Activated B cell treated with CpG ODN at 0.5 μM for 24 hours (primary cell): ENCODE results near the gene DHRS11. TPM values are rescaled to one million over a fixed set of nuclear protein-coding genes. Genes with fewer than 3 reads are reported as not detected.

Experiments
- ATAC-seq: fragments of 200-7000 bp; cut with Tn5 transposase; one replicate; pipeline ENCODE4 v1.10.0; 2021; ENCODE audit warnings: low read depth, mild to moderate bottlenecking, moderate library complexity
- CTCF ChIA-PET: fragments of 350-600 bp; sonication (Branson Sonifier 250); formaldehyde crosslinking; loops from one replicate; lab custom pipeline; 2021; ENCODE audit warnings: antibody characterized with exemption; lab: Charles Lee
- POLR2A ChIA-PET: fragments of 350-600 bp; sonication (Branson Sonifier 250); formaldehyde crosslinking; loops from one replicate; lab custom pipeline; 2021; ENCODE audit warnings: antibody characterized with exemption; lab: Charles Lee
- DNase-seq: peaks from one replicate; pipeline ENCODE4 v3.0.0; 2022
- H3K27ac Mint-ChIP-seq: one replicate; pipeline ENCODE4 v1.8.0; 2020; ENCODE audit warnings: mixed read lengths
- H3K27me3 Mint-ChIP-seq: one replicate; pipeline ENCODE4 v1.8.0; 2021; ENCODE audit warnings: mixed read lengths
- H3K36me3 Mint-ChIP-seq: one replicate; pipeline ENCODE4 v1.8.0; 2021; ENCODE audit warnings: low read depth, mixed read lengths
- H3K4me1 Mint-ChIP-seq: one replicate; pipeline ENCODE4 v1.8.0; 2021; ENCODE audit warnings: mixed read lengths
- H3K4me3 Mint-ChIP-seq: one replicate; pipeline ENCODE4 v1.8.0; 2020; ENCODE audit warnings: mild to moderate bottlenecking, mixed read lengths
- H3K9me3 Mint-ChIP-seq: one replicate; pipeline ENCODE4 v1.8.0; 2020; ENCODE audit warnings: mixed read lengths
- CTCF ChIP-seq: fragments of 200-600 bp; IDR thresholded peaks from one replicate; pipeline ENCODE4 v1.8.0; 2022; ENCODE audit warnings: antibody characterized with exemption, mild to moderate bottlenecking
- intact Hi-C: fragments of 100-400 bp; cut with micrococcal nuclease; formaldehyde crosslinking; loops from one replicate; pipeline ENCODE4 v1.15.1; 2024
- total RNA-seq: library from RNA; stranded (reverse); gene quantifications from 2 replicates; pipeline ENCODE4 v1.2.3, GENCODE V29; 2022

Gene DHRS11
- total RNA-seq, 1 donor from 2014 or later: 7.7 TPM

GRCh38 chr17:36545077-36545464 lies 46.6 kb upstream of the DHRS11 start:
- Mint-ChIP-seq H3K4me1 (peaks cover 52% of the 10 kb centered on the region), H3K36me3 (peaks cover 36% of the 10 kb centered on the region), H3K27ac (peak overlapping the region; percentile 97), H3K4me3 (peak overlapping the region; percentile 99), H3K27me3 (no peaks in the 10 kb centered on the region), H3K9me3 (no peaks in the 10 kb centered on the region)
- ATAC-seq (peak; percentile 23), DNase-seq (no peak)
- no peak for TF ChIP-seq CTCF
- ChIA-PET CTCF (interaction anchor here (2.4 kb wide), 1 partner anchor 11 kb away, joined by 12 read pairs; the partner anchor contains the start of genes MYO19 and PIGW), POLR2A (interaction anchor here (0.6 to 4.3 kb wide), 21 partner anchors 10 to 1064 kb away, joined by 3 to 153 read pairs (median 4); partner anchors contain the start of genes MRM1, MYO19, PIGW and SYNRG)
- intact Hi-C loops: loop anchor here (1.0 to 10.0 kb wide), 7 partner anchors 46 to 960 kb away; partner anchors contain the start of genes AATF, AP2B1, DHRS11 and MRM1

GRCh38 chr17:36545465-36546417 lies 45.9 kb upstream of the DHRS11 start:
- H3K27me3 Mint-ChIP-seq: no peaks in the 10 kb centered on the region
- peak overlapping the region; percentile 92 for H3K27ac Mint-ChIP-seq
- peaks cover 59% of the 10 kb centered on the region for H3K4me1 Mint-ChIP-seq
- H3K9me3 Mint-ChIP-seq: no peaks in the 10 kb centered on the region
- H3K36me3 Mint-ChIP-seq: peaks cover 36% of the 10 kb centered on the region
- ChIA-PET CTCF (interaction anchor here (1.9 to 2.4 kb wide), 2 partner anchors 11 to 12 kb away, joined by 7 to 12 read pairs; partner anchors contain the start of genes MYO19 and PIGW), POLR2A (interaction anchor here (0.5 to 4.3 kb wide), 20 partner anchors 9 to 1063 kb away, joined by 3 to 153 read pairs (median 5); partner anchors contain the start of genes MRM1, MYO19, PIGW and SYNRG)
- intact Hi-C loops: loop anchor here (1.0 to 10.0 kb wide), 7 partner anchors 45 to 961 kb away; partner anchors contain the start of genes AATF, AP2B1, DHRS11 and MRM1
- DNase-seq: peak; percentile 94
- no peak for TF ChIP-seq CTCF
- peak overlapping the region; percentile 92 for H3K4me3 Mint-ChIP-seq
- ATAC-seq: peak; percentile 67

DNA sequence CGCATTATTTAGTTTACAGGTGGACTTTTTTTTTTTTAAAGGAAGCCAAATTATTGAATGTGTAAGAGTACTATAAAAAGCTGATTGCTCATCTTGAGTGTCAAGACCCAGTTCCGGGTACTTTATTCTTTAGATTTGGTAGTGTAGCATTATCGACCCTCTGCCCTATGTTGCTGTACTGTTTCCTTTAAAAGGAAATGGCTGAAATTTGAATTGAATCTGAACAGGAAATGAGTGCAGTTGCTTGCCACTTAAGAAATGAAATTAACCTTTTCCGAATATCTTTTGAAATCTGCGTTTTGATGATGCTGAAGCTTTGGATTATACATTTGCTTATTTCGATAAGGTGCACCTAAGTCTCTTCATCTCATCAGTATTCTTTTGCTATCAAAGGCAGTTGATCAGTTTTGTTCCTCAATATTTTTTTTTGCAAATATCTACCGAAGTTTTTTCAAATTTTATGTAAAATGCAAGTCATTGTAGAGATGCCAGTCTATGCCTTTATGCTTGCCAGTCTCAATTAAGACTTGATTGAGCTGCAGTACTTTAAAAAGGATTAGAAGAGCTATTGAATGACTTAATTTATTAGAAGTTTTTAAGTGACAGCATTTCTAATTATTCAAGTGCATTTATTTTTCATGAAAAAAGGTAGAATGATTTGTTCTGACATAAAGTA lies 45.1 kb upstream of the DHRS11 start:
- CTCF ChIA-PET: interaction anchor here (1.9 kb wide), 1 partner anchor 12 kb away, joined by 7 read pairs; the partner anchor contains the start of genes MYO19 and PIGW
- peaks cover 66% of the 10 kb centered on the region for H3K4me1 Mint-ChIP-seq
- H3K36me3 Mint-ChIP-seq: peaks cover 38% of the 10 kb centered on the region
- no peak for DNase-seq
- peak overlapping the region; percentile 92 for H3K27ac Mint-ChIP-seq
- POLR2A ChIA-PET: interaction anchor here (0.5 to 4.3 kb wide), 8 partner anchors 8 to 1062 kb away, joined by 3 to 153 read pairs (median 6); partner anchors contain the start of genes MRM1, MYO19, PIGW and SYNRG
- intact Hi-C loops: loop anchor here (10.0 kb wide), 1 partner anchor 962 kb away; the partner anchor contains the start of gene AP2B1
- no peaks in the 10 kb centered on the region for H3K27me3 Mint-ChIP-seq
- H3K9me3 Mint-ChIP-seq: no peaks in the 10 kb centered on the region
- ATAC-seq: no peak
- peak overlapping the region; percentile 92 for H3K4me3 Mint-ChIP-seq
- TF ChIP-seq CTCF: no peak

DNA sequence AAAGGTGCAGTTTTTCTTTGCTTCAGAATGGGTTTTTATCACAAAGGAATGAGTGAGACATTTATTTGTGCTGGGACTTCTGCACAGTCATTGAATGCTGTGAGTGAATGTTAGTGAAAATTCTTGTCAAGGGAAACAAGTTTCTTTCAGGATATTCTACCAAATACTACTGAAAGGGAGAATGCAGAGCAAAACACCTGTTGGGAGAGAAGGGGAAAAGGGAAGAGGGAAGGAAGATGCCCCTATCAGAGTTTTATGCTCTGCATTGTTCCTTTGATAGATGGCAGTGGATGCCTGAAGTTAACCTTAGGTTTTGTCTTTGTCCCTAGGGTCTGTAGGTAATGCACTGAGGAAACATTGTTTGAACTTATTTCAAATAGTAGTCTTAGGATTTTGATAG lies 43.9 kb upstream of the DHRS11 start:
- H3K9me3 Mint-ChIP-seq: no peaks in the 10 kb centered on the region
- intact Hi-C loops: loop anchor here (10.0 kb wide), 1 partner anchor 963 kb away; the partner anchor contains the start of gene AP2B1
- DNase-seq (no peak), ATAC-seq (no peak)
- no peak for TF ChIP-seq CTCF
- ChIA-PET POLR2A (interaction anchor here (1.2 kb wide), 1 partner anchor 13 kb away, joined by 3 read pairs; the partner anchor contains the start of genes MYO19 and PIGW), CTCF (interaction anchor here (0.6 kb wide), 1 partner anchor 578 kb away, joined by 3 read pairs; no protein-coding TSS in a partner anchor)
- H3K4me3 Mint-ChIP-seq: no peak overlapping the region
- peaks cover 74% of the 10 kb centered on the region for H3K4me1 Mint-ChIP-seq
- peak overlapping the region; percentile 57 for H3K27ac Mint-ChIP-seq
- H3K27me3 Mint-ChIP-seq: no peaks in the 10 kb centered on the region
- peaks cover 41% of the 10 kb centered on the region for H3K36me3 Mint-ChIP-seq
